CD14-positive monocyte (primary cell): Measurements from ENCODE around the gene S100A13. TPM values are rescaled to one million over a fixed set of nuclear protein-coding genes. Genes with fewer than 3 reads are reported as not detected.
A peak's percentile ranks its signal among the peaks of the same experiment; 100 is the strongest.
"Not testable (repeated sequence)": the region's sequence is repeated elsewhere in the genome, so short reads cannot be mapped to it uniquely, and the experiment has no call there.

Experiments used
- DNase-seq, 3 donors: peaks; one replicate each; pipeline ENCODE4 v3.0.0-alpha.2; 2011 to 2022
- H2AFZ ChIP-seq: 2 replicates; pipeline ENCODE4 v1.6.0; 2012; ENCODE audit warnings: mild to moderate bottlenecking, low read depth, low read length, inconsistent platforms; ENCODE audit not compliant: insufficient read depth, poor library complexity, severe bottlenecking
- H3K27ac ChIP-seq, 2 donors: 1 replicate in 1 of 2; 2 replicates in 1 of 2; pipeline ENCODE4 v1.5.1; 2012 to 2013; ENCODE audit warnings: low read length in 2 of 2, control low read depth in 1 of 2, inconsistent platforms in 1 of 2, low read depth in 1 of 2, mild to moderate bottlenecking in 1 of 2
- H3K27me3 ChIP-seq, 2 donors: one replicate each; pipeline versions ENCODE4 v1.6.0 to v1.6.1; 2011 to 2013; ENCODE audit warnings: low read length in 2 of 2; ENCODE audit not compliant: control insufficient read depth in 2 of 2, insufficient read depth in 2 of 2
- H3K36me3 ChIP-seq, 2 donors: replicated peaks in 1 of 2; 1 replicate in 1 of 2; 2 replicates in 1 of 2; pipeline versions ENCODE4 v1.5.1 to v1.6.1; 2012 to 2013; ENCODE audit warnings: low read length in 2 of 2, control low read depth in 1 of 2, inconsistent platforms in 1 of 2, mild to moderate bottlenecking in 1 of 2; ENCODE audit not compliant: insufficient read depth in 2 of 2, control insufficient read depth in 1 of 2
- H3K4me1 ChIP-seq, 2 donors: 1 replicate in 1 of 2; 2 replicates in 1 of 2; pipeline versions ENCODE4 v1.5.1 to v1.6.1; 2012 to 2013; ENCODE audit warnings: low read length in 2 of 2, control low read depth in 1 of 2, inconsistent platforms in 1 of 2, mild to moderate bottlenecking in 1 of 2, moderate library complexity in 1 of 2; ENCODE audit not compliant: insufficient read depth in 2 of 2, control insufficient read depth in 1 of 2
- H3K4me2 ChIP-seq: replicated peaks from 2 replicates; pipeline ENCODE3; 2012; ENCODE audit warnings: low read length, moderate library complexity, mild to moderate bottlenecking; ENCODE audit not compliant: poor library complexity, severe bottlenecking; ENCODE audit errors: extremely low read depth
- H3K4me3 ChIP-seq, 3 experiments: fragments of 200-600 bp in 1 of 3; sonication (generic) in 1 of 3; replicated peaks in 1 of 3; 1 replicate in 2 of 3; 2 replicates in 1 of 3; pipeline ENCODE4 v1.5.1; 2011 to 2013; ENCODE audit warnings: low read length in 3 of 3, mild to moderate bottlenecking in 3 of 3, control low read depth in 2 of 3, low read depth in 2 of 3, inconsistent platforms in 1 of 3, moderate library complexity in 1 of 3
- H3K79me2 ChIP-seq: 2 replicates; pipeline ENCODE4 v1.6.0; 2012; ENCODE audit warnings: mild to moderate bottlenecking, control low read depth, inconsistent platforms, low read length, moderate library complexity; ENCODE audit not compliant: insufficient read depth
- H3K9ac ChIP-seq: 2 replicates; pipeline ENCODE4 v1.6.0; 2017; ENCODE audit warnings: low read length, mild to moderate bottlenecking; ENCODE audit not compliant: insufficient read depth, poor library complexity, severe bottlenecking
- H3K9me3 ChIP-seq, 2 donors: replicated peaks in 1 of 2; 1 replicate in 1 of 2; 2 replicates in 1 of 2; pipeline versions ENCODE4 v1.5.1 to v1.6.1; 2012 to 2013; ENCODE audit warnings: low read length in 2 of 2, control low read depth in 1 of 2; ENCODE audit not compliant: control insufficient read depth in 1 of 2, insufficient read depth in 1 of 2
- H4K20me1 ChIP-seq: 2 replicates; pipeline ENCODE4 v1.6.0; 2012; ENCODE audit warnings: mild to moderate bottlenecking, low read length, control low read depth, moderate library complexity; ENCODE audit not compliant: insufficient read depth
- H3K27ac Mint-ChIP-seq, 7 donors: one replicate each; pipeline ENCODE4 v1.8.0; 2020; ENCODE audit warnings: mild to moderate bottlenecking in 7 of 7, mixed read lengths in 7 of 7, moderate library complexity in 6 of 7, inconsistent platforms in 2 of 7
- H3K27me3 Mint-ChIP-seq, 3 donors: one replicate each; pipeline ENCODE4 v1.8.0; 2021 to 2022; ENCODE audit warnings: low read depth in 3 of 3, mild to moderate bottlenecking in 3 of 3, mixed read lengths in 3 of 3, moderate library complexity in 3 of 3, inconsistent platforms in 1 of 3
- H3K36me3 Mint-ChIP-seq, 2 donors: one replicate each; pipeline ENCODE4 v1.8.0; 2020; ENCODE audit warnings: mixed read lengths in 2 of 2, inconsistent platforms in 1 of 2, mild to moderate bottlenecking in 1 of 2
- H3K4me1 Mint-ChIP-seq: one replicate; pipeline ENCODE4 v1.8.0; 2020; ENCODE audit warnings: mild to moderate bottlenecking, mixed read lengths
- H3K4me3 Mint-ChIP-seq, 2 donors: one replicate each; pipeline ENCODE4 v1.8.0; 2020; ENCODE audit warnings: mild to moderate bottlenecking in 2 of 2, mixed read lengths in 2 of 2, moderate library complexity in 1 of 2
- H3K9me3 Mint-ChIP-seq, 7 donors: one replicate each; pipeline ENCODE4 v1.8.0; 2020 to 2022; ENCODE audit warnings: mixed read lengths in 7 of 7, mild to moderate bottlenecking in 6 of 7, moderate library complexity in 6 of 7, inconsistent platforms in 2 of 7
- WGBS: methylation state at CpG from one replicate; pipeline ENCODE4 v1.1.5; 2013; ENCODE audit warnings: missing lambda C conversion rate; ENCODE audit not compliant: insufficient coverage; 5-methylcytosine and 5-hydroxymethylcytosine counted together
- intact Hi-C, 2 donors: fragments of 100-400 bp; cut with micrococcal nuclease; formaldehyde crosslinking; loops; one replicate each; pipeline versions ENCODE4 v1.15.0 to v1.15.1; 2023
- polyA plus RNA-seq, 3 donors: library from polyadenylated mRNA; depleted of rRNA in 1 of 3; unstranded in 2 of 3; stranded (reverse) in 1 of 3; fragments of 300-500 nt in 2 of 3; fragments of >200 nt in 1 of 3; fragmentation: Illumina TruSeq in 2 of 3; gene quantifications; 1 replicate in 2 of 3; 2 replicates in 1 of 3; pipeline ENCODE4 v1.2.3, GENCODE V29; 2012 to 2021
- TF ChIP-seq, protein P1 (sequence below): fragments of 200-600 bp; IDR thresholded peaks from one replicate; pipeline ENCODE4 v1.8.0; 2022; ENCODE audit warnings: antibody characterized with exemption, mild to moderate bottlenecking

The S100A13 gene
- polyA plus RNA-seq, 3 donors = 2.5 to 13.9 (median 2.6) TPM

DNA sequence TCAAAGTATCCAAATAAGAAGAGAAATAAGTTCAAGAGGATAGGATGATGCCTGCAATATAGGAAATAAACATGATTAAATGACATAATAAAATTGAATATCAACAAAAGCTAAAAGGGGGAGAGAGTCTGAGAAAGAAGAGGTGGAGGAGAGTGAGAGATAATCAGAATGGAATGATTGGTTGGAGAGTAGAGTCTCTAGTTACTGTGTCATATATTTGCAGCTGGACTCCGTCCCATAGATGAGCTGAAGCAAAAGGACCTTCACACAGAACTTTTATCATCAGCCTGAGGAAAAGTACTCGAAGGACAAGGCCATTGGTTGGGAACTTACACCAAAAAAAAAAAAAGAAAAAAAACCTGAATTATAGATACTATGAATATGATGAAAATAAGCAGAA is 38.8 kb downstream of the S100A13 start:
- intact Hi-C loops = no loop called here
- Histone ChIP-seq H4K20me1 (no peaks in the 10 kb centered on the region), H3K27me3 (no peaks in the 10 kb centered on the region), H3K27ac (no peak overlapping the region), H3K4me3 (no peak overlapping the region), H3K4me2 (no peak overlapping the region), H3K9ac (no peak overlapping the region), H3K9me3 (no peaks in the 10 kb centered on the region), H2AFZ (no peak overlapping the region), H3K4me1 (no peaks in the 10 kb centered on the region), H3K79me2 (no peaks in the 10 kb centered on the region), H3K36me3 (no peaks in the 10 kb centered on the region)
- Mint-ChIP-seq H3K9me3 (peaks cover 0 to 1% (median 0%) of the 10 kb centered on the region in 7 donors), H3K36me3 (no peaks in the 10 kb centered on the region), H3K4me3 (no peak overlapping the region), H3K27ac (peak overlapping the region in 2 of 7 donors; percentile 35 to 58), H3K4me1 (peaks cover 4% of the 10 kb centered on the region), H3K27me3 (peaks cover 4 to 11% (median 4%) of the 10 kb centered on the region in 3 donors)
- WGBS = no CpG with 5 or more reads among the region's 2 CpGs
- TF ChIP-seq, protein P1, sequence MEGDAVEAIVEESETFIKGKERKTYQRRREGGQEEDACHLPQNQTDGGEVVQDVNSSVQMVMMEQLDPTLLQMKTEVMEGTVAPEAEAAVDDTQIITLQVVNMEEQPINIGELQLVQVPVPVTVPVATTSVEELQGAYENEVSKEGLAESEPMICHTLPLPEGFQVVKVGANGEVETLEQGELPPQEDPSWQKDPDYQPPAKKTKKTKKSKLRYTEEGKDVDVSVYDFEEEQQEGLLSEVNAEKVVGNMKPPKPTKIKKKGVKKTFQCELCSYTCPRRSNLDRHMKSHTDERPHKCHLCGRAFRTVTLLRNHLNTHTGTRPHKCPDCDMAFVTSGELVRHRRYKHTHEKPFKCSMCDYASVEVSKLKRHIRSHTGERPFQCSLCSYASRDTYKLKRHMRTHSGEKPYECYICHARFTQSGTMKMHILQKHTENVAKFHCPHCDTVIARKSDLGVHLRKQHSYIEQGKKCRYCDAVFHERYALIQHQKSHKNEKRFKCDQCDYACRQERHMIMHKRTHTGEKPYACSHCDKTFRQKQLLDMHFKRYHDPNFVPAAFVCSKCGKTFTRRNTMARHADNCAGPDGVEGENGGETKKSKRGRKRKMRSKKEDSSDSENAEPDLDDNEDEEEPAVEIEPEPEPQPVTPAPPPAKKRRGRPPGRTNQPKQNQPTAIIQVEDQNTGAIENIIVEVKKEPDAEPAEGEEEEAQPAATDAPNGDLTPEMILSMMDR = no peak
- DNase-seq = no peak

DNA sequence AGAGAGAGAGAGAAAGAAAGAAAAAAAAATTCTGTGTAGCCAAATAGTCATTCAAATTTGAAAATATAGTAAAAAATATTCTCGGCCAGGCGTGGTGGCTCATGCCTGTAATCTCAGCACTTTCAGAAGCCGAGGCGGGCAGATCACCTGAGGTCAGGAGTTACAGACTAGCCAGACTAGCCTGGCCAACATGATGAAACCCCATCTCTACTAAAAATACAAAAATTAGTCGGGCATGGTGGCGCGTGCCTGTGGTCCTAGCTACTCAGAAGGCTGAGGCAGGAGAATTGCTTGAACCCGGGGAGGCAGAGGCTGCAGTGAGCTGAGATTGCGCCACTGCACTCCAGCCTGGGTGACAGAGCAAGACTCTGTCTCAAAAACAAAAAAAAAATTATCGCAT is 39.3 kb downstream of the S100A13 start:
- H2AFZ ChIP-seq, DNase-seq, H3K9me3 Mint-ChIP-seq, H3K4me3 ChIP-seq, H3K4me1 ChIP-seq, H3K4me3 Mint-ChIP-seq, H3K9me3 ChIP-seq, H3K27me3 ChIP-seq, intact Hi-C loops, H3K36me3 ChIP-seq, H3K9ac ChIP-seq, H3K36me3 Mint-ChIP-seq, H3K4me2 ChIP-seq, H3K27ac ChIP-seq, H3K79me2 ChIP-seq, H4K20me1 ChIP-seq, H3K4me1 Mint-ChIP-seq: not testable (repeated sequence)
- 79% methylated on average over 8 of the region's 10 CpGs for WGBS
- peaks cover 4 to 11% (median 4%) of the 10 kb centered on the region in 3 donors for H3K27me3 Mint-ChIP-seq
- peak overlapping the region in 1 of 7 donors; percentile 58 for H3K27ac Mint-ChIP-seq
